GM12865 (cell line): Measurements from ENCODE around the gene CLPTM1L.

Experiments used
- DNase-seq: peaks from one replicate; pipeline ENCODE4 v3.0.0; 2010; ENCODE audit warnings: low read depth
- H3K4me3 ChIP-seq: 2 replicates; pipeline ENCODE4 v1.5.1; 2011; ENCODE audit warnings: mild to moderate bottlenecking, low read depth, low read length, control low read depth
- CTCF ChIP-seq: IDR thresholded peaks from 2 replicates; pipeline ENCODE4 v1.5.1; 2011; ENCODE audit warnings: low read length, control low read depth, low read depth, inconsistent platforms; ENCODE audit not compliant: insufficient read depth; ENCODE audit errors: missing control alignments

Gene CLPTM1L

GRCh38 chr5:1315709-1316587, 29.0 kb downstream of the CLPTM1L start:
- no peak for TF ChIP-seq CTCF
- H3K4me3 ChIP-seq, result peak overlapping the region; percentile 17
- DNase-seq, result peak; percentile 94

- TF ChIP-seq CTCF, result no peak
- peak overlapping the region; percentile 7; the same call in 1 of the 2 replicates for H3K4me3 ChIP-seq
- DNase-seq, result no peak
These were observed 29.7 kb downstream of the CLPTM1L start for GRCh38 chr5:1315018-1315708.

GRCh38 chr5:1314564-1314982, 30.3 kb downstream of the CLPTM1L start:
- DNase-seq, result no peak
- no peak overlapping the region for H3K4me3 ChIP-seq
- TF ChIP-seq CTCF, result no peak

- peak; percentile 98 for DNase-seq
- no peak for TF ChIP-seq CTCF
- no peak overlapping the region for H3K4me3 ChIP-seq
These were observed 31.7 kb downstream of the CLPTM1L start for GRCh38 chr5:1312993-1313833.

- no peak overlapping the region for H3K4me3 ChIP-seq
- no peak for TF ChIP-seq CTCF
- DNase-seq, result no peak
These were observed 32.7 kb downstream of the CLPTM1L start for GRCh38 chr5:1312206-1312605.

- no peak overlapping the region for H3K4me3 ChIP-seq
- DNase-seq, result no peak
- TF ChIP-seq CTCF, result no peak
These were observed 33.4 kb downstream of the CLPTM1L start for GRCh38 chr5:1311439-1312055.
